ENCODE measurements around the gene C19orf38.
A peak's percentile ranks its signal among the peaks of the same experiment; 100 is the strongest.

Gene C19orf38

GRCh38 chr19:10848230-10848856 lies at the start of gene C19orf38:
C19orf38 (plus strand) TSS chr19:10848415; CDS start chr19:10848509, 94 bp downstream.
- DNase-seq: peak; percentile 75

GRCh38 chr19:10800488-10800887 lies 47.7 kb upstream of the C19orf38 start:
- no peak for DNase-seq

GRCh38 chr19:10802479-10802878 lies 45.7 kb upstream of the C19orf38 start:
- DNase-seq: no peak

GRCh38 chr19:10803252-10803651 lies 45.0 kb upstream of the C19orf38 start:
- no peak for DNase-seq

- no peak for DNase-seq
These were observed 43.0 kb upstream of the C19orf38 start for GRCh38 chr19:10805065-10805757.

- no peak for DNase-seq
These were observed 42.4 kb upstream of the C19orf38 start for GRCh38 chr19:10805758-10806247.

GRCh38 chr19:10808937-10809649 lies 39.1 kb upstream of the C19orf38 start:
- no peak for DNase-seq

- no peak for DNase-seq
These were observed 38.4 kb upstream of the C19orf38 start for GRCh38 chr19:10809651-10810285.

- DNase-seq: no peak
These were observed 36.7 kb upstream of the C19orf38 start for GRCh38 chr19:10811391-10812111.

- DNase-seq: no peak
These were observed 36.0 kb upstream of the C19orf38 start for GRCh38 chr19:10812196-10812595.

GRCh38 chr19:10812902-10813404 lies 35.3 kb upstream of the C19orf38 start:
- no peak for DNase-seq

- DNase-seq: no peak
These were observed 33.1 kb upstream of the C19orf38 start for GRCh38 chr19:10815007-10815536.

- DNase-seq: no peak
These were observed 32.1 kb upstream of the C19orf38 start for GRCh38 chr19:10815969-10816644.

- no peak for DNase-seq
These were observed 31.5 kb upstream of the C19orf38 start for GRCh38 chr19:10816691-10817090.

- DNase-seq: peak; percentile 88
These were observed 30.8 kb upstream of the C19orf38 start for GRCh38 chr19:10817291-10818038.

- DNase-seq: no peak
These were observed 29.7 kb upstream of the C19orf38 start for GRCh38 chr19:10818301-10819123.

GRCh38 chr19:10819124-10820060 lies 28.8 kb upstream of the C19orf38 start:
- no peak for DNase-seq

GRCh38 chr19:10820173-10820572 lies 28.0 kb upstream of the C19orf38 start:
- no peak for DNase-seq

GRCh38 chr19:10823690-10824089 lies 24.5 kb upstream of the C19orf38 start:
- DNase-seq: no peak

Data from right forelimb (tissue), 1 donor.